Activated T-helper 1 cell treated with anti-CD3 and anti-CD28 coated beads, Interleukin-12 subunit alpha, Interleukin-12 subunit beta, Interleukin-2, Interleukin-4 antibody, amounts not matched to agents 30 ng/mL and 10 ng/mL and 1 ng/mL, durations not matched to agents 14 hours and 24 hours and 36 hours (primary cell): ENCODE measurements around the gene BCL2L11. TPM values are rescaled to one million over a fixed set of nuclear protein-coding genes. Genes with fewer than 3 reads are reported as not detected.

Source experiments
- DNase-seq: peaks from one replicate; pipeline ENCODE4 v3.0.0; 2021; ENCODE audit warnings: low spot score
- H3K27ac Mint-ChIP-seq: one replicate; pipeline ENCODE4 v1.8.0; 2021; ENCODE audit warnings: mild to moderate bottlenecking, mixed read lengths
- H3K27me3 Mint-ChIP-seq: one replicate; pipeline ENCODE4 v1.8.0; 2022; ENCODE audit warnings: mild to moderate bottlenecking, moderate library complexity, mixed read lengths; ENCODE audit not compliant: insufficient read depth
- H3K36me3 Mint-ChIP-seq: one replicate; pipeline ENCODE4 v1.8.0; 2021; ENCODE audit warnings: low read depth, mixed read lengths
- H3K4me1 Mint-ChIP-seq: one replicate; pipeline ENCODE4 v1.8.0; 2021; ENCODE audit warnings: low read depth, mixed read lengths
- H3K4me3 Mint-ChIP-seq: one replicate; pipeline ENCODE4 v1.8.0; 2021; ENCODE audit warnings: mild to moderate bottlenecking, moderate library complexity, mixed read lengths
- H3K9me3 Mint-ChIP-seq: one replicate; pipeline ENCODE4 v1.8.0; 2021; ENCODE audit warnings: mixed read lengths
- intact Hi-C: fragments of 100-400 bp; cut with micrococcal nuclease; formaldehyde crosslinking; loops from one replicate; pipeline ENCODE4 v1.15.1; 2024
- total RNA-seq: library from RNA; stranded (reverse); gene quantifications from 2 replicates; pipeline ENCODE4 v1.2.3, GENCODE V29; 2022

BCL2L11 gene
- total RNA-seq, 1 donor from 2014 or later: 335 TPM

GRCh38 chr2:111105926-111106325 is 14.8 kb upstream of the BCL2L11 start:
- H3K27me3 Mint-ChIP-seq: peaks cover 46% of the 10 kb centered on the region
- intact Hi-C loops: no loop called here
- peaks cover 13% of the 10 kb centered on the region for H3K4me1 Mint-ChIP-seq
- DNase-seq: no peak
- peaks cover 2% of the 10 kb centered on the region for H3K36me3 Mint-ChIP-seq
- H3K9me3 Mint-ChIP-seq: peaks cover 1% of the 10 kb centered on the region
- no peak overlapping the region for H3K27ac Mint-ChIP-seq
- no peak overlapping the region for H3K4me3 Mint-ChIP-seq

GRCh38 chr2:111106706-111107105 is 14.0 kb upstream of the BCL2L11 start:
- no peak for DNase-seq
- Mint-ChIP-seq H3K27me3 (peaks cover 52% of the 10 kb centered on the region), H3K27ac (no peak overlapping the region), H3K9me3 (no peaks in the 10 kb centered on the region), H3K4me1 (peaks cover 15% of the 10 kb centered on the region), H3K36me3 (peaks cover 2% of the 10 kb centered on the region), H3K4me3 (no peak overlapping the region)
- intact Hi-C loops: no loop called here

- Mint-ChIP-seq H3K27ac (no peak overlapping the region), H3K27me3 (peaks cover 63% of the 10 kb centered on the region), H3K9me3 (no peaks in the 10 kb centered on the region), H3K4me3 (no peak overlapping the region), H3K4me1 (peaks cover 24% of the 10 kb centered on the region), H3K36me3 (peaks cover 2% of the 10 kb centered on the region)
- intact Hi-C loops: no loop called here
- no peak for DNase-seq
Observed at GRCh38 chr2:111108745-111109271, 11.9 kb upstream of the BCL2L11 start.

- peaks cover 32% of the 10 kb centered on the region for H3K4me1 Mint-ChIP-seq
Observed at GRCh38 chr2:111111101-111111755, 9.5 kb upstream of the BCL2L11 start.

GRCh38 chr2:111113838-111114237 is 6.9 kb upstream of the BCL2L11 start:
- peaks cover 48% of the 10 kb centered on the region for H3K4me1 Mint-ChIP-seq
- intact Hi-C loops: loop anchor here (2.0 to 10.0 kb wide), 2 partner anchors 85 to 361 kb away; no protein-coding TSS in a partner anchor
- H3K27ac Mint-ChIP-seq: no peak overlapping the region
- H3K9me3 Mint-ChIP-seq: no peaks in the 10 kb centered on the region
- peaks cover 43% of the 10 kb centered on the region for H3K27me3 Mint-ChIP-seq
- no peak overlapping the region for H3K4me3 Mint-ChIP-seq
- peaks cover 7% of the 10 kb centered on the region for H3K36me3 Mint-ChIP-seq
- no peak for DNase-seq

More at GRCh38 chr2:111111101-111111755, 9.5 kb upstream of the BCL2L11 start:
- H3K27me3 Mint-ChIP-seq: peaks cover 56% of the 10 kb centered on the region
- no peak overlapping the region for H3K27ac Mint-ChIP-seq
- no peak for DNase-seq
- no peaks in the 10 kb centered on the region for H3K9me3 Mint-ChIP-seq
- intact Hi-C loops: loop anchor here (10.0 kb wide), 1 partner anchor 364 kb away; no protein-coding TSS in a partner anchor
- peaks cover 4% of the 10 kb centered on the region for H3K36me3 Mint-ChIP-seq
- H3K4me3 Mint-ChIP-seq: no peak overlapping the region

GRCh38 chr2:111116011-111116746 is 4.5 kb upstream of the BCL2L11 start:
- Mint-ChIP-seq H3K4me3 (peak overlapping the region; percentile 95), H3K27me3 (peaks cover 26% of the 10 kb centered on the region), H3K36me3 (peaks cover 10% of the 10 kb centered on the region), H3K4me1 (peaks cover 47% of the 10 kb centered on the region), H3K27ac (peak overlapping the region; percentile 86), H3K9me3 (no peaks in the 10 kb centered on the region)
- DNase-seq: no peak
- intact Hi-C loops: loop anchor here (1.0 to 10.0 kb wide), 13 partner anchors 24 to 516 kb away; partner anchors contain the start of gene BUB1

- peak overlapping the region; percentile 95 for H3K4me3 Mint-ChIP-seq
- intact Hi-C loops: loop anchor here (1.0 to 10.0 kb wide), 14 partner anchors 25 to 589 kb away; partner anchors contain the start of gene BUB1
- H3K36me3 Mint-ChIP-seq: peaks cover 19% of the 10 kb centered on the region
- peak overlapping the region; percentile 86 for H3K27ac Mint-ChIP-seq
- no peaks in the 10 kb centered on the region for H3K9me3 Mint-ChIP-seq
- H3K4me1 Mint-ChIP-seq: peaks cover 43% of the 10 kb centered on the region
- peaks cover 23% of the 10 kb centered on the region for H3K27me3 Mint-ChIP-seq
- DNase-seq: peak; percentile 59
Observed at GRCh38 chr2:111116843-111117597, 3.7 kb upstream of the BCL2L11 start.

GRCh38 chr2:111117598-111118480 is 2.9 kb upstream of the BCL2L11 start:
- peak overlapping the region; percentile 97 for H3K27ac Mint-ChIP-seq
- peak; percentile 11 for DNase-seq
- peak overlapping the region; percentile 95 for H3K4me3 Mint-ChIP-seq
- peaks cover 16% of the 10 kb centered on the region for H3K27me3 Mint-ChIP-seq
- peaks cover 20% of the 10 kb centered on the region for H3K36me3 Mint-ChIP-seq
- intact Hi-C loops: loop anchor here (1.0 to 10.0 kb wide), 5 partner anchors 357 to 588 kb away; partner anchors contain the start of gene BUB1
- H3K4me1 Mint-ChIP-seq: peaks cover 39% of the 10 kb centered on the region
- H3K9me3 Mint-ChIP-seq: no peaks in the 10 kb centered on the region

GRCh38 chr2:111118481-111118980 is 2.2 kb upstream of the BCL2L11 start:
- no peaks in the 10 kb centered on the region for H3K9me3 Mint-ChIP-seq
- DNase-seq: no peak
- peaks cover 10% of the 10 kb centered on the region for H3K27me3 Mint-ChIP-seq
- H3K36me3 Mint-ChIP-seq: peaks cover 27% of the 10 kb centered on the region
- H3K4me3 Mint-ChIP-seq: peak overlapping the region; percentile 95
- peaks cover 34% of the 10 kb centered on the region for H3K4me1 Mint-ChIP-seq
- peak overlapping the region; percentile 97 for H3K27ac Mint-ChIP-seq
- intact Hi-C loops: loop anchor here (5.0 to 10.0 kb wide), 3 partner anchors 356 to 514 kb away; partner anchors contain the start of gene BUB1

- Mint-ChIP-seq H3K36me3 (peaks cover 33% of the 10 kb centered on the region), H3K9me3 (no peaks in the 10 kb centered on the region), H3K27me3 (peaks cover 6% of the 10 kb centered on the region), H3K27ac (peak overlapping the region; percentile 97), H3K4me1 (peaks cover 40% of the 10 kb centered on the region), H3K4me3 (peak overlapping the region; percentile 95)
- DNase-seq: peak; percentile 31
- intact Hi-C loops: loop anchor here (5.0 to 10.0 kb wide), 3 partner anchors 356 to 513 kb away; partner anchors contain the start of gene BUB1
Observed at GRCh38 chr2:111118981-111119821, 1.5 kb upstream of the BCL2L11 start.

GRCh38 chr2:111119822-111120252 is 877 bp upstream of the BCL2L11 start:
- no peak for DNase-seq
- Mint-ChIP-seq H3K27ac (peak overlapping the region; percentile 97), H3K27me3 (peaks cover 4% of the 10 kb centered on the region), H3K36me3 (peaks cover 38% of the 10 kb centered on the region), H3K4me3 (peak overlapping the region; percentile 95), H3K4me1 (peaks cover 46% of the 10 kb centered on the region), H3K9me3 (no peaks in the 10 kb centered on the region)
- intact Hi-C loops: loop anchor here (5.0 to 10.0 kb wide), 3 partner anchors 355 to 512 kb away; partner anchors contain the start of gene BUB1
